Nephron (organoid): Measurements from ENCODE around the gene MYO1G.
"Not testable (repeated sequence)": the region's sequence is repeated elsewhere in the genome, so short reads cannot be mapped to it uniquely, and the experiment has no call there.

Experiments used
- H3K27ac Mint-ChIP-seq, 3 experiments: 2 replicates each; pipeline ENCODE4 v1.8.0; 2020; ENCODE audit warnings: mixed read lengths in 3 of 3, mild to moderate bottlenecking in 2 of 3, moderate library complexity in 1 of 3
- H3K27me3 Mint-ChIP-seq: 2 replicates; pipeline ENCODE4 v1.8.0; 2021; ENCODE audit warnings: low read depth, mild to moderate bottlenecking, moderate library complexity, mixed read lengths
- H3K36me3 Mint-ChIP-seq: 2 replicates; pipeline ENCODE4 v1.8.0; 2020; ENCODE audit warnings: low read depth, mixed read lengths
- H3K4me1 Mint-ChIP-seq: 2 replicates; pipeline ENCODE4 v1.8.0; 2020; ENCODE audit warnings: mixed read lengths
- H3K4me3 Mint-ChIP-seq, 3 experiments: 2 replicates each; pipeline ENCODE4 v1.8.0; 2020; ENCODE audit warnings: mild to moderate bottlenecking in 3 of 3, mixed read lengths in 3 of 3, moderate library complexity in 2 of 3
- H3K9me3 Mint-ChIP-seq: 2 replicates; pipeline ENCODE4 v1.8.0; 2020; ENCODE audit warnings: mixed read lengths
- TF ChIP-seq, protein P1 (sequence below), 3 experiments: fragments of 200-600 bp; sonication (generic); IDR thresholded peaks; one replicate each; pipeline ENCODE4 v1.5.0; 2021; ENCODE audit warnings: antibody characterized with exemption in 3 of 3; ENCODE audit not compliant: unreplicated experiment in 3 of 3

The MYO1G gene

DNA sequence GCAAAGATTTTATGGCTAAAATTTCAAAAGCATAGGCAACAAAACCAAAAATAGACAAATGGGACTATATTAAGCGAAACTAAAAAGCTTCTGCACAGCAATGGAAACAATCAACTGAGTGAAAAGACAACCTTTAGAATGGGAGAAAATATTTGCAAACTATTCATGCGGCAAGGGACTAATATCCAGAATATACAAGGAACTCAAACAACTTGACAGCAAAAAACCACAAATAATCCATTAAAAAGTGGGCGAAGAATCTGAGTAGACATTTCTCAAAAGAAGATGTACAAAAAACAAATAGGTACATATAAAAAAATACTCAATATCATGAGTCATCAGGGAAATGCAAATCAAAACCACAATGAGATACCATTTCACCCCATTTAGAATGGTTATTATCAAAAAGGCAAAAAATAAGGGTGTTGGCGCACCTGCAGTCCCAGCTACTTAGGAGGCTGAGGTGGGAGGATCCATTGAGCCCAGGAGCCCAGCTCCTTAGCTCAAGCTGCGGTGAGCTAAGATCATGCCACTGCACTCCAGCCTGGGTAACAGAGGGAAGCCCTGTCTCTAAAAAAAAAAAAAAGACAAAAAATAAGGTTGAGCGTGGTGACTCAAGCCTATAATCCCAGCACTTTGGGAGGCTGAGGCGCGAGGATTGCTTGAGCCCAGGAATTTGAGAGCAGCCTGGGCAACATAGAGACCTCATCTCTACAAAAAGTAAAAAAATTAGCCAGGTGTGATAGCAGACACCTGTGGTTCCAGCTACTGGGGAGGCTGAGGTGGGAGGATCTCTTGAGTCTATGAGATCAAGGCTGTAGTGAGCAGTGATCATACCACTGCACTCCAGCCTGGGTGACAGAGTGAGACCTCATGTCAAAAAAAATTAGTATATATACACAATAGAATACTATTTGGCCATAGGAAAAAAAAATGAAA is 17.0 kb upstream of the MYO1G start:
- H3K27me3 Mint-ChIP-seq, result no peaks in the 10 kb centered on the region
- H3K4me1 Mint-ChIP-seq, result peaks cover 15% of the 10 kb centered on the region
- no peaks in the 10 kb centered on the region for H3K9me3 Mint-ChIP-seq
- peak overlapping the region; percentile 34 to 67 (median 59) for H3K4me3 Mint-ChIP-seq
- no peaks in the 10 kb centered on the region for H3K36me3 Mint-ChIP-seq
- H3K27ac Mint-ChIP-seq, result peak overlapping the region in 2 of 3 experiments; percentile 38 to 78
- TF ChIP-seq, protein P1, sequence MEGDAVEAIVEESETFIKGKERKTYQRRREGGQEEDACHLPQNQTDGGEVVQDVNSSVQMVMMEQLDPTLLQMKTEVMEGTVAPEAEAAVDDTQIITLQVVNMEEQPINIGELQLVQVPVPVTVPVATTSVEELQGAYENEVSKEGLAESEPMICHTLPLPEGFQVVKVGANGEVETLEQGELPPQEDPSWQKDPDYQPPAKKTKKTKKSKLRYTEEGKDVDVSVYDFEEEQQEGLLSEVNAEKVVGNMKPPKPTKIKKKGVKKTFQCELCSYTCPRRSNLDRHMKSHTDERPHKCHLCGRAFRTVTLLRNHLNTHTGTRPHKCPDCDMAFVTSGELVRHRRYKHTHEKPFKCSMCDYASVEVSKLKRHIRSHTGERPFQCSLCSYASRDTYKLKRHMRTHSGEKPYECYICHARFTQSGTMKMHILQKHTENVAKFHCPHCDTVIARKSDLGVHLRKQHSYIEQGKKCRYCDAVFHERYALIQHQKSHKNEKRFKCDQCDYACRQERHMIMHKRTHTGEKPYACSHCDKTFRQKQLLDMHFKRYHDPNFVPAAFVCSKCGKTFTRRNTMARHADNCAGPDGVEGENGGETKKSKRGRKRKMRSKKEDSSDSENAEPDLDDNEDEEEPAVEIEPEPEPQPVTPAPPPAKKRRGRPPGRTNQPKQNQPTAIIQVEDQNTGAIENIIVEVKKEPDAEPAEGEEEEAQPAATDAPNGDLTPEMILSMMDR (IDR thresholded peaks at IDR 0.05; ENCODE audit: unreplicated experiment in 3 of 3), result no peak

DNA sequence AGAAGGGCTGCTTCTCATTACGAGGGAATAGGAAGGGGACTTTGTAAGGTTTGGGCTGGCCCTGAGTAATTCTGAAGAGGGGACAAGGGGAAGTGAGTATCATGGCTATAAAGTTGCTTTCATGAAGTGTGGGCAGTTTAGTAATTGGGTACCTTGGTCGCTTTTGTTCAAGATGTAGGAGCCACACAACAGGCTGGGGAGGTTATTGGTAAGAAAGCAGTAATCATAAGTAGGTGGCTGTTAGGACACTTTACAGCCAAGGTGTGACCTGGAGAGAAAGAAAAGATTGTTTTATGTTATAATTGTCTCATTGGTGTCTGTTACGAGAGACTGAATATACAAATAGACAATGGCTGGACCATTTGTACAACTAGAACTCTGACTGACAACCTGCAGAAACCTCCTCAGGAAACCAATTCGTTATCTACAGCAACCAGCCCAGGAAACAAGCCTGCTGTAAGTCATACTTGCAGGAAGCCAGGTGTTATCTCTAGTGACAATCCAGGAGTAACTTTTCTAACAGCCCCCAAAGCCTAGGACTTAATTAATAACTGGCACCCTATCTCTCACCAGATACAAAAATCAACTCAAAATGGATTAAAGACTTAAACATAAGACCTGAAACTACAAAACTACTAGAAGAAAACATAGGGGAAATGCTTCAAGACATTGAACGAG is 16.2 kb upstream of the MYO1G start:
- H3K27ac Mint-ChIP-seq, result peak overlapping the region in 1 of 3 experiments; percentile 34
- H3K36me3 Mint-ChIP-seq, result no peaks in the 10 kb centered on the region
- TF ChIP-seq, protein P1 (IDR thresholded peaks at IDR 0.05; ENCODE audit: unreplicated experiment in 3 of 3), result no peak
- H3K4me1 Mint-ChIP-seq, result peaks cover 21% of the 10 kb centered on the region
- no peaks in the 10 kb centered on the region for H3K27me3 Mint-ChIP-seq
- peak overlapping the region in 2 of 3 experiments; percentile 3 to 10 for H3K4me3 Mint-ChIP-seq
- H3K9me3 Mint-ChIP-seq, result no peaks in the 10 kb centered on the region

DNA sequence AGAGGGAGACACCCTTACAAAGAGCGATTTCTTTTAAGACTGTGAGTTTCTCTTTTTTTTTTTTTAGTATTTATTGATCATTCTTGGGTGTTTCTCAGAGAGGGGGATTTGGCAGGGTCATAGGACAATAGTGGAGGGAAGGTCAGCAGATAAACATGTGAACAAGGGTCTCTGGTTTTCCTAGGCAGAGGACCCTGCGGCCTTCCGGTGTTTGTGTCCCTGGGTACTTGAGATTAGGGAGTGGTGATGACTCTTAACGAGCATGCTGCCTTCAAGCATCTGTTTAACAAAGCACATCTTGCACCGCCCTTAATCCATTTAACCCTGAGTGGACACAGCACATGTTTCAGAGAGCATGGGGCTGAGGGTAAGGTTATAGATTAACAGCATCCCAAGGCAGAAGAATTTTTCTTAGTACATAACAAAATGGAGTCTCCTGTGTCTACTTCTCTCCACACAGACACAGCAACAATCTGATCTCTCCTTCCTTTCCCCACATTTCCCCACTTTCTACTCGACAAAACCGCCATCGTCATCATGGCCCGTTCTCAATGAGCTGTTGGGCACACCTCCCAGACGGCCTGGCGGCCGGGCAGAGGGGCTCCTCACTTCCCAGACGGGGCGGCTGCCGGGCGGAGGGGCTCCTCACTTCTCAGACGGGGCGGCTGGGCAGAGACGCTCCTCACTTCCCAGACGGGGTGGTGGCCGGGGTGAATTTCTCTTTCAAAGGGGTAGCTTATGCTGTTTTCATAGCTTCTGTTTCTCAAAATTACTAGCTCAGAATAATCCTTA is 13.4 kb upstream of the MYO1G start:
- Mint-ChIP-seq H3K27ac (peak overlapping the region; percentile 50 to 94 (median 82)), H3K4me1 (peaks cover 27% of the 10 kb centered on the region)
- not testable (repeated sequence) for H3K9me3 Mint-ChIP-seq, H3K4me3 Mint-ChIP-seq, H3K27me3 Mint-ChIP-seq, H3K36me3 Mint-ChIP-seq

DNA sequence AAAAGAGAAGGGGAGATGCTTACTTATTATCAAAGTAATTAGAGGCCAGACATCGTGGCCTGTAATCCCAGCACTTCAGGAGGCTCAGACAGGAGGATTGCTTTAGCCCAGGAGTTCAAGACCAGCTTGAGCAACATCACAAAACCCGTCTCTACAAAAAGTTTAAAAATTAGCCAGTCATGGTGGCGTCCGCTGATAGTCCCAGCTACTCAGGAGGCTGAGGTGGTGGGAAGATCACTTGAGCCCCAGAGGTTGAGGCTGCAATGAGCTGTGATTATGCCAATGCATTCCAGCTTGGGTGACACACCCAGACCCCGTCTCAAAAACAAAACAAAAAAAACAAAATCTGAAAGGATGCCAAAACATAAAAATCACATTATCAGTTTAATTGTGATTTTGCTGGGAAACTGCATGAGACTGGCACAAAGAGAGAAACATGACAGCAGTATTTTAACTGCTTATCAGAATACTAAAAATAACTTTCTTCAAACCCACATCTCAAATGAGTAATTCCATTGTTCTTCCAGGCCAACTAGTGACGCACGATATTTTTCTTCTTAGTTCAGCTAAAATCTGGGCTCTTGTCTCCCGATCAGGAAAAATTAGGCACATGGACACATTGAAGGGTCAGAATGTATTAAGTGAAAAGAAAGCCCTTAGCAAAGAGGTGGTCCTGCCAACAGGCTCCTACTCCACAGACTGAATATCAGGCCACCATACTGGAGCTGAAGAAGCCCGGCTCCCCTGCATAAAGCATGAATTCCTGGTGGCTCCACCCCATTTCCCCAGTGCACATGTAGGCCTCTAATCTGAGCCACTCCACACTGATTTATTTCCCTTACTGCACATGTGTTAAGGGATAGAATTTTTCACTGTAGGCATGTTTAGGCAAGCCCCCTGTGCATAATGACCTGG is 11.6 kb upstream of the MYO1G start:
- no peaks in the 10 kb centered on the region for H3K27me3 Mint-ChIP-seq
- H3K27ac Mint-ChIP-seq, result peak overlapping the region; percentile 66 to 93 (median 84)
- TF ChIP-seq, protein P1 (IDR thresholded peaks at IDR 0.05; ENCODE audit: unreplicated experiment in 3 of 3), result no peak
- H3K36me3 Mint-ChIP-seq, result peaks cover 9% of the 10 kb centered on the region
- no peaks in the 10 kb centered on the region for H3K9me3 Mint-ChIP-seq
- H3K4me1 Mint-ChIP-seq, result peaks cover 37% of the 10 kb centered on the region
- H3K4me3 Mint-ChIP-seq, result peak overlapping the region in 2 of 3 experiments; percentile 31 to 75

DNA sequence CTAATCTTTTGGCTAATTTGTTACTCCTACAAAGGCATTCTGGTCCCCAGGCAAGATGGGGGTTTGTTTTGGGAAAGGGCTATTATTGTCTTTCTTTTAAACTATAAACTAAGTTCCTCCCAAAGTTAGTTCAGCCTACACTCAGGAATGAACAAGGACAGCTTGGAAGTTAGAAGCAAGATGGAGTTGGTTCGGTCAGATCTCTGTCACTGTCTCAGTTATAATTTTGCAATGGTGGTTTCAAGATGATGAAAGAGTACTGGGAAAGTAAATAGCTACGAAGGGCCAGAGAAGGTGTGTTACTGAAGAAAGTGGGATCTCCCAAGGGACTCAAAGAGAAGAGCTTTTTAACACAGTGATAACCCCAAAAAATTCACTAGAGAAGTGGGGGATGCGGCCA is 10.3 kb upstream of the MYO1G start:
- Mint-ChIP-seq H3K4me1 (peaks cover 49% of the 10 kb centered on the region), H3K27me3 (no peaks in the 10 kb centered on the region), H3K4me3 (peak overlapping the region in 1 of 3 experiments; percentile 1), H3K9me3 (no peaks in the 10 kb centered on the region), H3K36me3 (peaks cover 21% of the 10 kb centered on the region), H3K27ac (peak overlapping the region in 2 of 3 experiments; percentile 20 to 52)
- TF ChIP-seq, protein P1 (IDR thresholded peaks at IDR 0.05; ENCODE audit: unreplicated experiment in 3 of 3), result no peak
